IPS-20b (cell line): ENCODE data around the gene TMEM269.

Source experiments
- H3K27ac ChIP-seq: one replicate; pipeline ENCODE4 v1.5.1; 2013; ENCODE audit warnings: low read length
- H3K27me3 ChIP-seq: 2 replicates; pipeline ENCODE4 v1.6.1; 2013; ENCODE audit warnings: mild to moderate bottlenecking, low read length, inconsistent platforms; ENCODE audit not compliant: insufficient read depth
- H3K36me3 ChIP-seq: 2 replicates; pipeline ENCODE4 v1.6.1; 2013; ENCODE audit warnings: low read depth, mild to moderate bottlenecking, inconsistent platforms, low read length, moderate library complexity; ENCODE audit not compliant: insufficient read depth
- H3K4me1 ChIP-seq: 2 replicates; pipeline ENCODE4 v1.6.1; 2013; ENCODE audit warnings: mild to moderate bottlenecking, control low read depth, inconsistent platforms, low read length, moderate library complexity; ENCODE audit not compliant: insufficient read depth
- H3K4me3 ChIP-seq: 2 replicates; pipeline ENCODE4 v1.5.1; 2013; ENCODE audit warnings: mild to moderate bottlenecking, low read length, inconsistent platforms
- H3K9ac ChIP-seq: 2 replicates; pipeline ENCODE4 v1.6.1; 2013; ENCODE audit warnings: low read depth, mild to moderate bottlenecking, inconsistent platforms, low read length, moderate library complexity
- H3K9me3 ChIP-seq: 2 replicates; pipeline ENCODE4 v1.6.1; 2013; ENCODE audit warnings: mild to moderate bottlenecking, low read depth, low read length, inconsistent platforms; ENCODE audit not compliant: insufficient read depth

The TMEM269 gene, protein sequence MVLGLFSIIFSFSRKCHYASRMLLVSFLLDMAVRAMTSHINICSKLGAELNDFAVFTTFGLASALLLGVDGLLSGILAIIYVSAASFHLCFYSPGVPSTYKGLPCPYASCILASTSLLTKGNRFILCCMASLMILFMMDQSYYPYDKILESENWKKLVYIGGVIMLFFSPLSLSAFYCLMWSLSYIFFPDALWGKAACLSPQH

DNA sequence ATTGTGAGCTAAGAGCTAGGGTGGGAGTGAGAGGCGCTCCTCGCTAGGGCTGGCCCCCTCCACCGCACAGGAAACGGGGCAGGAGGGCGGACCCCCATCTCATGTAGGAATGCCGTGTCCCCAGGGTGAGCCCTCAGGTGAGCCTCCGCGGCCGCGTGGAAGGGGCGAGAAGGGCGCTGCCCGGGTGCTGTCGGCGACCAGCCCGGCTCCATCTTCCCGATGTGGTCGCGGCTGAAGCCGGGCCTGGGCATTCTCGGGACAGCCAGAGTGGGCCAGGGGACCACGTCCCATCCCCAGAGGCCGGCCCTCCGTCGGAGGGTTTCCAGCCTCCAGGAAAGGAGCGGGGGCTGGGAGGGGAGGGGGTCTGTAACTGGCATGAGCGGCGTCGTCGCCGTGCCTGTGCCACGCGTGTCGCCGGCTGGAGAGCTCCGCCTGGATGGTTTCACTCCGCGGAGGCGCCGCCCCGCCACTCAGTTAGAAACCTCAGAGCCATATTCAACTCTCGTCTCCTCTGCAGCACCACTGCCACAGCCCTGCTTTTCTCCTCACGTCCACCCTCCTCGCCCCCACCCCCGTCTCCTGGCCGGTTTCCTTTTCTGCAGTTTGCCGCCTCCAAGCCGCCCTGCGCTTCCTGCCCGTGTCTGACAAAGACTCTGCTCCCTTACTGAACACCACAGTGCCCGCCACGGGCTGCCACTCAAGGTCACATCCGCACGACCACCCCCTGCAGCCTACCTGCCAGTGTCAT is at the start of gene TMEM269:
Gene TMEM269, plus strand, starts transcription at position 46 of the 748 bp plus-strand sequence. CDS start 4,903 bp downstream, outside the sequence.
- Histone ChIP-seq H3K27ac (no peak within 1 kb of the TSS), H3K36me3 (peaks cover 26% of the 10 kb centered on the region), H3K9me3 (no peaks in the 10 kb centered on the region), H3K9ac (no peak within 1 kb of the TSS), H3K27me3 (no peaks in the 10 kb centered on the region), H3K4me3 (no peak within 1 kb of the TSS), H3K4me1 (no peaks in the 10 kb centered on the region)

DNA sequence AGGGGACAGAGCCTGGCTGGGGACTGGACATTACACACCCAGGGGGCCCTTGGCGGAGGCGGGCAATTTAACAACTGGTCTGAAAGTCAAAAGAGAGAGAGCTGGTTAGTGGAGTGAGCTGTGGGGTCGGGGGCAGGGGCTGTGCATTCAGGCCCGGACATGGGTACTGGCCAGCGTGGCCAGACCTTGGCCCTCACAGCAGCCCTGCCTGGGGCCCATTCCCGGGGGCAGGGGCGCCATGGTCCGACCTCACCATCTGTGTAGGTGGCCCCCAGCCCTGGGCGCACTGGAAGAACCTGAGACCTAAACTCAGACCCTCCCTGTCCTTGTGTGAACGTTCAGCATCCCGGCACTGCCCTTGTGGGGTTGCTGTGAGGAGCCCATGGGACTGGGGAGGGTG is 49.7 kb upstream of the TMEM269 start:
- Histone ChIP-seq H3K4me1 (peaks cover 7% of the 10 kb centered on the region; the same call in 1 of the 2 replicates), H3K4me3 (no peak overlapping the region), H3K9me3 (no peaks in the 10 kb centered on the region), H3K27me3 (no peaks in the 10 kb centered on the region), H3K36me3 (no peaks in the 10 kb centered on the region), H3K27ac (no peak overlapping the region), H3K9ac (no peak overlapping the region)

DNA sequence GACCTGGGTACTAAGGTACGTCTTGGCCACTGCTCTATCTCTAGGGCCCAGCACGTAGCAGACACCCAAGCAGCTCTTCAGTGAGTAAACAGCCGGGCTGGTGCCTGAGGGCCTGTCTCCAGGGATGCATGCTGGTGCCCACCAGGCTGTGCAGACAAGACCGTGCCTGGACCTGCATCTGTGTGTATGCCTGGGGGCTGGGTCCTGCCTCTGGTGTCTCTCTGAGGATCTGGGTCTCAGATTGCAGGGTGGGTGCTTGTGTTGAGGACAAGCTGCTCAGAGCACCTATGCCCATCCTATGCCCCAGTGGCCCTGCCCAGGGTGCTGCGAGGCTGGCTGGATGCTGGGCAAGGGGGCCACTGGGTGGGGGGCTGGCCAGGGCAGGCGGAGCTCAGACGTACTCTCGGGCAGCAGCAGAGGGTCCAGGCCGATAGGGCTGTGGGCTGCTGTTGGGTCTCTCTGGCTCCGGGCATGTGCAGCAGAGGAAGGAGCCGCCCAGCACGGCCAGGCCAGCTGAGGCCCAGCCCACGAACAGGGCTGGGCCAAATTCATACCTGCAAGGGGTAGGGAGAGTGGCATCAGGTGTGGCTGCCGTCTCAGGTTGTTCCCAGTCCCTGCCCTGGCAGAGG is 49.2 kb upstream of the TMEM269 start:
- peaks cover 10% of the 10 kb centered on the region; the same call in 1 of the 2 replicates for H3K4me1 ChIP-seq
- H3K27me3 ChIP-seq: no peaks in the 10 kb centered on the region
- no peak overlapping the region for H3K4me3 ChIP-seq
- no peak overlapping the region for H3K27ac ChIP-seq
- no peak overlapping the region for H3K9ac ChIP-seq
- H3K9me3 ChIP-seq: no peaks in the 10 kb centered on the region
- no peaks in the 10 kb centered on the region for H3K36me3 ChIP-seq

DNA sequence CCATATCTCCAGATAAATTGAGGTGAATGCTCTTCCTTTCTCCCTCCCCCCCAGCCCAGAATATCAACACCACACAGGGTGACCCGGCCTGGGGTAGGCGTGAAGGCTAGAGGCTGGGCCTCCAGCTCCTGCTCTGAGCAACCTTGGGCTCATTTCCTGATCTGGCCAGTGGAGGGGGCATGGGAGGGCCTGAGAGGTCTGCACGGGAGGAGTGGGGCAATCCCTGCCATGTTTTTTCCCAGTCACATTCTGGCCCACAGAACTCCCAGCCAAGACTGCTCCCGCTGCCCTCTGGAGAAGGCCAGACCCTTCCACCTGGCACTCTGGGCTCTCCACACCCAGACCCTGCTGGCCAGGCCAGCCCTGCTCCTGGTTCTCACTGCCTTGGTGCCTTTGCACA is 48.6 kb upstream of the TMEM269 start:
- Histone ChIP-seq H3K27ac (no peak overlapping the region), H3K4me3 (no peak overlapping the region), H3K9ac (no peak overlapping the region), H3K27me3 (no peaks in the 10 kb centered on the region), H3K36me3 (no peaks in the 10 kb centered on the region), H3K9me3 (no peaks in the 10 kb centered on the region), H3K4me1 (peaks cover 14% of the 10 kb centered on the region; the same call in 1 of the 2 replicates)

DNA sequence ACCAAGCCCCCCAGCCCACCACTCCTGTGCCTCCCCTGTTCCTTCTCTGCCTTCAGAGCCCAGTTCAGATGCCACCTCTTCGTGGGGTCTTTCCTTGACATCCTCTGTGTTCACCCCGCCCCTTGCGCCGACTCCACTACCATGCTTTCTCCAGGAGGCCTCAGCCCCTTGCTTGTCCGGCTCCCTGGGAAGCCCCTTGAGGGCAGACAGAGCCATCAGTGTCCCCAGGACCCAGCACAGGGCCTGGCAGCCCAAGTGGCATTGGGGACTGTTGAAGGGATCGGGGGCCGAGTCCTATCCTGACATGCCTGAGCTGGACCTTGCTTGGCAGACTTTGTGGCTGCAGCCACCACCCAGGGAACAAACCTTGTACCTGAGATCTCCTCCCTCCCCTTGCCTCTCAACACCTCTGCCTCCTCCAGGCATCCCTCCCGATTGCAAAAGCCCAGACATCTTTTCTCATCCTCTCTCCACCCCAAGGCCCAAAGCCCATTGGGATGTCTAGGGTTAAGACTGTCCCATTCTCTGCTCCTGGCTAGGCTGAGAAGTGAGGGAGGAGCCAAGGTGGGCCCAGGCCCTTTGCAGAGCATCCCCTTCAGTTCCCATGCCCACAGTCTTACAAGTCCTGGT is 48.1 kb upstream of the TMEM269 start:
- Histone ChIP-seq H3K9me3 (no peaks in the 10 kb centered on the region), H3K27ac (no peak overlapping the region), H3K27me3 (no peaks in the 10 kb centered on the region), H3K4me3 (no peak overlapping the region), H3K9ac (no peak overlapping the region), H3K36me3 (no peaks in the 10 kb centered on the region), H3K4me1 (peaks cover 17% of the 10 kb centered on the region; the same call in 1 of the 2 replicates)

DNA sequence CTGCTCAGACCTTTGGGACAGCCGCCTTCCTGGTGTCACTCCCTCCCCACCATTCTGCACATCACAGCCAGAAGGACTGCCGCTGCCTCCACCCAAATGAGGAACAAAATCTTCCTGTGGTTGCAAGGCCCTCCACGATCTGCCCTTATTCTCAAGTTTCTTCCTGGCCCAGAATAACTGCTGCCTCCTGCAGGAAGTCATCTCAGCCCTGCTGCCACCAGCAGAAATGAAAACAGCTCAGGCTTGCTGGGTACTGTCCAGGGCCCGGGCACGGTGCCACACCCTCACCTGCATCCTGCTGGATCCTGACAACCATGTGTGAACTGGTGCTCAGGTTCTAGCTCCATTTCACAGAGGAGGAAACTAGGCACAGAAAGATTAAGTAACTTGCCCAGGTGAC is 47.5 kb upstream of the TMEM269 start:
- H3K36me3 ChIP-seq: no peaks in the 10 kb centered on the region
- no peak overlapping the region for H3K27ac ChIP-seq
- no peaks in the 10 kb centered on the region for H3K27me3 ChIP-seq
- H3K4me3 ChIP-seq: no peak overlapping the region
- no peak overlapping the region for H3K9ac ChIP-seq
- H3K4me1 ChIP-seq: peaks cover 17% of the 10 kb centered on the region; the same call in 1 of the 2 replicates
- H3K9me3 ChIP-seq: no peaks in the 10 kb centered on the region

DNA sequence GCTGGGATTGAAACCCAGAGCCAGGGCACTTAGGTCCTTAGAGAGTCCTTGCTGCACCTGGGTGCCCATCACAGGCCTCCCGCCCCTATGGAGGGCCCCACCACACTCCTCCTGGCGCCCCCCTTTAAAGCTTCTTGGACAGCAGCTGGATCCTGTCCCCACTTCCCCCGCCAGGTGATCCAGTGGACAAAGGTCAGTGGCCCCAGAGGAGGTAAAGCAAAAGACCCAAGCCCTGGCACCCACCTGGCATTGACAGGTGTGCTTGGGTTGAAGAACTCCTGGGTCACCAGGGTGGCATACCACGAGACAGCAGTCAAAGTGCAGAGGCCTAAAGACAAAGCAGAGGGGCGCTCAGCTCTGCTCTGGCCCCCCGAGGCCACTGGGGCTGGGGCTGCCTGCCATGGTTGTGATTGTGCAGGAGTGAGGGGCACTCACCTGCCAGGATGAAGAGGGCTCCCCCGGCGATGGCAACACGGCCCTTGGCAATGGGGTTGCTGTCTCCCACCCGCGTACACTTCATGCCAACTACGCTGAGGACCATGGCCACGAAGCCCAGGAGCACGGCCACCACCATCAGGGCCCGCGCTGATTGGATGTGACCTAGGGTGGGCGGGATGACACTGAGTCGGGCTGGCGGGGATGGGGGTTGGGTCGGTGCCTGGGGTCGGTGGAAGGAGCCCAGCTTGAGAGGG is 46.7 kb upstream of the TMEM269 start:
- Histone ChIP-seq H3K9me3 (no peaks in the 10 kb centered on the region), H3K36me3 (no peaks in the 10 kb centered on the region), H3K27me3 (no peaks in the 10 kb centered on the region), H3K4me3 (no peak overlapping the region), H3K4me1 (peaks cover 17% of the 10 kb centered on the region; the same call in 1 of the 2 replicates), H3K27ac (no peak overlapping the region), H3K9ac (no peak overlapping the region)

DNA sequence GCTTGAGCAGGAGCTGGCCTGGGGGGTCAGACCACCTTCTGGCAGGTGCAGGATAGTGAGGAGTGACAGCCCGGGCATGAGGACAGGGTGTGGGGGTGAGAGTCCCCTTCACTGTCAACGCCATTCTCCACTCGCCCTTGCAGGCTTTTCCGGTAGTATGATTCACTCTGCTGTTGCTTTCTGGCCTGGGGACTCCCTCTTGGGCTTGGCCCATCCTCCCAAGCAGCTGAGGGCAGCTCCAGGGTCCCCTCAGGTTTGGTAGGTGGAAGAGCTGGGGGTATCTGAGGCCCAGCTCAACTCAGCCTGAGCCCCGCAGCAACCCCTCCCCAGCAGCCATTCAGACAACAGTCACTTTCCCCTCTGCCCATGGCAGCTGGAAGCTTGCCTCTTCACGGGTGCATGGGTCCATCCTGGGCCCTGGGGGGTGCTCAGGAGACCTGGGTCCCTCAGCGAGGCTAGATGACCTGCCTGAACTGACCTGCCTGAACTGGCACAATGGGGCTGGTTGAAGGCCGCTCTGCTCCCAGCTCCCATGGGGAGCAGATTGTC is 46.0 kb upstream of the TMEM269 start:
- Histone ChIP-seq H3K36me3 (no peaks in the 10 kb centered on the region), H3K27me3 (no peaks in the 10 kb centered on the region), H3K9ac (no peak overlapping the region), H3K9me3 (no peaks in the 10 kb centered on the region), H3K4me1 (peaks cover 17% of the 10 kb centered on the region; the same call in 1 of the 2 replicates), H3K27ac (no peak overlapping the region), H3K4me3 (no peak overlapping the region)

DNA sequence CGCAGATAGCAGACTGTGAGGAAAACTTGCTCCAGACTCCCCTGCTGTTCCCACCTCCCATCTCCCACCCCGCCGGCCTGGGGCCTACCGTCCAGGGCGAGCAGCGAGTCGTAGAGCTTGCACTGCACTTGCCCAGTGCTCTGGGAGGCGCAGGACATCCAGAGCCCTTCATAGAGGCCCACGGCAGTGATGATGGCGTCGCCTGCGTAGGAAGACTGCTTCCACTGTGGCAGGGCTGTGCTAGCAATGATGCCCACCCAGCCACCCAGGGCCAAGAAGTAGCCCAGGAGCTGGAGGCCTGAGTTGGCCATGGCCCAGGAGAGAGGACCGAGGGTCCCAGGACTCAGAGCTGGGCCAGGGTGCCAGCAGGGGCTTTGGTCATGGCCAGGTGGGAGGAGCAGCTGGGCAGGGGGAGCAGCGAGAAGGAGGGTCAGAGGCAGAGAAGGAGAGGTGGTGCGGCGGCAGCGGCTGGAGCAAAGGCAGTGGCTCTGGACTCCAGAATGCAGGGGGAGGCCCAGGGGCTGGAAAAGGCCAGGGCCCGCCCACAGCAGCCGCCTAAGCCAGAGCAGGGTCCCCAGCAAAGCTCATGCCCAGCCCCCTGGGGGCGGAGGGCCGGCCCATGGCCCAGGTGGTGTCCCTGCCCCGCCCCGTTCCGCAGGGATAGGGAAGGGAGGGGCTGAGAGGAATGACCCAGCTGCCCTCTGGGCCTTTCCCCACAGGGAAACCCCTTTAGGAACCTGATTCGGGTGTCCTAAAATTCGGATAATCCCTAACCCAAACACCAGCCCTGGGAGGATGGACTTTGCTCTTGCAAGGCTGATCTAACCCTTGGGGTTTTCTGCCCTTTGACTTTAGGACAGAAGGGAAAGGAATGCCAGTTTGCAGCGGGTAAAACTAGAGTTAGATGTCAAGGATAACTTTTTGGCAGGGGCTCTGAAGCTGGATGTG is 44.8 kb upstream of the TMEM269 start, which contains the start of gene CLDN19:
Gene CLDN19, minus strand, starts transcription at position 484 of the 948 bp plus-strand sequence. Its CDS starts 173 bp downstream, at position 311.
- H3K4me3 ChIP-seq: peak within 1 kb of the TSS; percentile 65
- H3K27me3 ChIP-seq: no peaks in the 10 kb centered on the region
- no peaks in the 10 kb centered on the region for H3K9me3 ChIP-seq
- H3K27ac ChIP-seq: no peak within 1 kb of the TSS
- no peaks in the 10 kb centered on the region for H3K36me3 ChIP-seq
- H3K4me1 ChIP-seq: peaks cover 17% of the 10 kb centered on the region; the same call in 1 of the 2 replicates
- H3K9ac ChIP-seq: peak within 1 kb of the TSS; percentile 57; the same call in 1 of the 2 replicates
